Thyroid gland (tissue), 4 donors: Measurements from ENCODE around the gene MYLK4.

Experiments
- POLR2A ChIP-seq, 2 donors: fragments of 450-650 bp; IDR thresholded peaks; one replicate each; pipeline ENCODE4 v1.6.1; 2017; ENCODE audit warnings: antibody characterized with exemption in 2 of 2, mild to moderate bottlenecking in 2 of 2, moderate library complexity in 1 of 2
- TF ChIP-seq, protein P1 (sequence below), 6 experiments: fragments of 200-600 bp in 3 of 6; fragments of 450-650 bp in 3 of 6; sonication (generic) in 3 of 6; IDR thresholded peaks; one replicate each; pipeline ENCODE4 v1.5.1; 2016 to 2019; ENCODE audit warnings: antibody characterized with exemption in 6 of 6, mild to moderate bottlenecking in 2 of 6, inconsistent platforms in 1 of 6, moderate library complexity in 1 of 6

DNA sequence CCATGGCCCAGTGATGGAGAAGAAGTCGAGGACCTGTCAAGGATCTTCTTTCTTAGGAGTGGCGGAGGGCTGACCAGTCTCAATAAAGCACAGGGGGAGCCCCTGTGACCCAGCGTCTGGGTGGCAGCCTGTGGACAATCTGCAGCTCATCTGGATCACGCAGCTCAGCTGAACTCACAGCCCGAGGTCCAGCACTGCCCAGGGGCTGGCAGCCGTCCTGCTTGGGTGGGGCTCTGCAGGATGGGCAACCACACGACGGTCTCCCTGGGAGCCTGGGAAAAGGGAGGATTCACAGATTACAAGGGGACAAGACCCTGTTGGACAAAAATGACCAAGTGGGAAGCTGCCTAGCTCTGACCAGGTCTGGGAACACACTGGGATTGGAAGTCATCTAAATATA, 110.8 kb downstream of the MYLK4 start:
- TF ChIP-seq, protein P1, sequence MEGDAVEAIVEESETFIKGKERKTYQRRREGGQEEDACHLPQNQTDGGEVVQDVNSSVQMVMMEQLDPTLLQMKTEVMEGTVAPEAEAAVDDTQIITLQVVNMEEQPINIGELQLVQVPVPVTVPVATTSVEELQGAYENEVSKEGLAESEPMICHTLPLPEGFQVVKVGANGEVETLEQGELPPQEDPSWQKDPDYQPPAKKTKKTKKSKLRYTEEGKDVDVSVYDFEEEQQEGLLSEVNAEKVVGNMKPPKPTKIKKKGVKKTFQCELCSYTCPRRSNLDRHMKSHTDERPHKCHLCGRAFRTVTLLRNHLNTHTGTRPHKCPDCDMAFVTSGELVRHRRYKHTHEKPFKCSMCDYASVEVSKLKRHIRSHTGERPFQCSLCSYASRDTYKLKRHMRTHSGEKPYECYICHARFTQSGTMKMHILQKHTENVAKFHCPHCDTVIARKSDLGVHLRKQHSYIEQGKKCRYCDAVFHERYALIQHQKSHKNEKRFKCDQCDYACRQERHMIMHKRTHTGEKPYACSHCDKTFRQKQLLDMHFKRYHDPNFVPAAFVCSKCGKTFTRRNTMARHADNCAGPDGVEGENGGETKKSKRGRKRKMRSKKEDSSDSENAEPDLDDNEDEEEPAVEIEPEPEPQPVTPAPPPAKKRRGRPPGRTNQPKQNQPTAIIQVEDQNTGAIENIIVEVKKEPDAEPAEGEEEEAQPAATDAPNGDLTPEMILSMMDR (IDR thresholded peaks at IDR 0.05), result no peak
- TF ChIP-seq POLR2A (IDR thresholded peaks at IDR 0.05), result no peak
